Activated T-helper 2 cell treated with anti-CD3 and anti-CD28 coated beads, Interferon-gamma antibody, Interleukin-2, Interleukin-4, amounts not matched to agents 10 μg/mL and 5 μg/mL and 100 μg/mL, durations not matched to agents 14 hours and 24 hours and 36 hours (primary cell): ENCODE measurements around the gene DCTPP1. TPM values are rescaled to one million over a fixed set of nuclear protein-coding genes. Genes with fewer than 3 reads are reported as not detected.
A peak's percentile ranks its signal among the peaks of the same experiment; 100 is the strongest.
"Not testable (repeated sequence)": the region's sequence is repeated elsewhere in the genome, so short reads cannot be mapped to it uniquely, and the experiment has no call there.

ENCODE experiments used
- DNase-seq: peaks from one replicate; pipeline ENCODE4 v3.0.0; 2021; ENCODE audit warnings: low spot score
- H3K27ac Mint-ChIP-seq: one replicate; pipeline ENCODE4 v1.8.0; 2021; ENCODE audit warnings: mixed read lengths
- H3K27me3 Mint-ChIP-seq: one replicate; pipeline ENCODE4 v1.8.0; 2021; ENCODE audit warnings: low read depth, mixed read lengths
- H3K36me3 Mint-ChIP-seq: one replicate; pipeline ENCODE4 v1.8.0; 2021; ENCODE audit warnings: low read depth, mixed read lengths
- H3K4me1 Mint-ChIP-seq: one replicate; pipeline ENCODE4 v1.8.0; 2021; ENCODE audit warnings: low read depth, mixed read lengths
- H3K4me3 Mint-ChIP-seq: one replicate; pipeline ENCODE4 v1.8.0; 2021; ENCODE audit warnings: low read depth, mild to moderate bottlenecking, moderate library complexity, mixed read lengths
- H3K9me3 Mint-ChIP-seq: one replicate; pipeline ENCODE4 v1.8.0; 2021; ENCODE audit warnings: mixed read lengths
- intact Hi-C: fragments of 100-400 bp; cut with micrococcal nuclease; formaldehyde crosslinking; loops from one replicate; pipeline ENCODE4 v1.15.1; 2023
- total RNA-seq: library from RNA; stranded (reverse); gene quantifications from 2 replicates; pipeline ENCODE4 v1.2.3, GENCODE V29; 2022

DCTPP1 gene
- total RNA-seq, 1 donor from 2014 or later = 127 TPM

DNA sequence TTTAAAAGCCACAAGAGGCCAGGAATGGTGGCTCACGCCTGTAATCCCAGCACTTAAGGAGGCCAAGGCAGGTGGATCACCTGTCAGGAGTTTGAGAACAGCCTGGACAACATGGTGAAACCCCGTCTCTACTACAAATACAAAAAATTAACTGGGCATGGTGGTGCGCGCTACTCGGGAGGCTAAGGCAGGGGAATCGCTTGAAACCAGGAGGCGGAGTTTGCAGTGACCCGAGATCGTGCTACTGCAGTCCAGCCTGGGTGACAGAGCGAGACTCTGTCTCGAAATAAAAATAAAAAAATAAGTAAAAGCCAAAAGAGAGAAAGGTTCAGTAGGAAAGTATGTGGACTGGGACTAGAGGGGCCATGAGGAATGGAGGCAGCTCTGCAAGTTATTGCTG lies 29.6 kb upstream of the DCTPP1 start:
- Mint-ChIP-seq H3K27ac (peak overlapping the region; percentile 96), H3K9me3 (no peaks in the 10 kb centered on the region), H3K27me3 (no peaks in the 10 kb centered on the region), H3K36me3 (no peaks in the 10 kb centered on the region), H3K4me3 (peak overlapping the region; percentile 50), H3K4me1 (peaks cover 57% of the 10 kb centered on the region)
- no peak for DNase-seq
- intact Hi-C loops = loop anchor here (2.0 kb wide), 1 partner anchor 25 kb away; no protein-coding TSS in a partner anchor

DNA sequence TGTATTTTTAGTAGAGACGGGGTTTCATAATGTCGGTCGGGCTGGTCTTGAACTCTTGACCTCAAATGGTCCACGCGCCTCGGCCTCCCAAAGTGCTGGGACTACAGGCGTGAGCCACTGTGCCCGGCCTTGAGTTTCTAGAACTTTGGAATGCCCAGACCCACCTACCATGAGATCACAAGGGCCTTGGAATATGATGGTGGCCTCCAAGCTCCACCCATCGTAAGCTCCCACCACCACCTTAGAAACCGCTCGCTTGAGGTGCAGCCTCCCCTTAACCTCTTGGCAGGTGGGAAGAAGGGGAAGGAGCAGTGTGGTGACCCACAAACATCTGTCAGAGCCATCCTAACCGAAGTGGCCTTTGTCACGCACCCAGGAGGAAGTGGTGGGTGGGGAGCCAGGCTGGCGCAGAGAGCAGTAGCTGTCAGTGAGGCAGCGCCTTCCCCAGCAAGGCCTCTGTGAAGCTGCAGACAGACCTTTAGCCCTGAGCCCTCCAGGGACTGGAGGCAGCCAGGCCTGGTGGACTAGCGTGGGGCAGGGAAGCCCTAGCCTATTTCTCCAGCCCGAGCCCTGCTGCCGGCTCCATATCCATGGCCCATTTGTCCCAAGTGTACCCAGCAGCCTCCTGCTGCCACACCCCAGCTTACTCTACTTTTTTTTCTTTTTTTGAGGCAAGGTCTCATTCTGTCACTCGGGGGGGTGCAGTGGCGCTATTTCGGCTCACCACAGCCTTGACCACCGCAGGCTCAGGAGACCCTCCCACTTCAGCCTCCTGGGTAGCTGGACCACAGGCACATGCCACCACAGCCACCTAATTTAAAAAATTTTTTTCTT lies 28.9 kb upstream of the DCTPP1 start:
- intact Hi-C loops = loop anchor here (1.0 to 2.0 kb wide), 2 partner anchors 13 to 24 kb away; no protein-coding TSS in a partner anchor

DNA sequence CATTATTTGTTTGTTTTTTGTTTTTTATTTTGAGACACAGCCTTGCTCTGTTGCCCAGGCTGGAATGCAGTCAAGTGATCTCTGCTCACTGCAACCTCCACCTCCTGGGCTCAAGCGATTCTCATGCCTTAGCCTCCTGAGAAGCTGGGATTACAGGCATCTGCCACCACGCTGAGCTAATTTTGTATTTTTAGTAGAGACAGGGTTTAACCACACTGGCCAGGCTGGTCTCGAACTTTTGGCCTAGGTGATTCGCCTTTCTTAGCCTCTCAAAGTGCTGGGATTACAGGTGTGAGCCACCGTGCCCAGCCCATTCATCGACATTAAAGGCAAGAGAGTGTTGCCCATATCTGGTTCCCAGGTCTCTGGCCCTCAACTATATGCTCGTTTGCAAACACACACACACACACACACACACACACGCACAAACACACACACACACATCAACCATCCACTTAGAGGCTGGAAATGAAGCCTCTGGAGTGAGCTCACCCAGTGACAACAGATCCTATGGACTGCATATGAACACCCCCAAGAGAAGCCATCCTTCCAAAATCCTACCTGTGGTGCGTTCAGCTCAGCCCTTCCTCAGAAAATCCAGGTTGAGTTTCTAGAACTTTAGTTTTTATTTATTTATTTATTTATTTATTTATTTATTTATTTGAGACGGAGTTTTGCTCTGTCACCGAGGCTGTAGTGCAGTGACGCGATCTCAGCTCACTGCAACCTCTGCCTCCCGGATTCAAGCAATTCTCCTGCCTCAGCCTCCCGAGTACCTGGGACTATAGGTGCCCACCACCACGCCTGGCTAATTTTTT lies 28.1 kb upstream of the DCTPP1 start:
- H3K4me3 Mint-ChIP-seq = peak overlapping the region; percentile 50
- H3K27ac Mint-ChIP-seq = peak overlapping the region; percentile 96
- H3K4me1 Mint-ChIP-seq = peaks cover 61% of the 10 kb centered on the region
- no peaks in the 10 kb centered on the region for H3K9me3 Mint-ChIP-seq
- H3K36me3 Mint-ChIP-seq = no peaks in the 10 kb centered on the region
- no peak for DNase-seq
- no peaks in the 10 kb centered on the region for H3K27me3 Mint-ChIP-seq
- intact Hi-C loops = loop anchor here (1.0 to 2.0 kb wide), 2 partner anchors 13 to 23 kb away; no protein-coding TSS in a partner anchor

More for the DNA sequence above, 28.9 kb upstream of the DCTPP1 start:
- Mint-ChIP-seq H3K36me3 (no peaks in the 10 kb centered on the region), H3K27ac (peak overlapping the region; percentile 96), H3K4me3 (peak overlapping the region; percentile 50), H3K4me1 (peaks cover 64% of the 10 kb centered on the region), H3K9me3 (no peaks in the 10 kb centered on the region), H3K27me3 (no peaks in the 10 kb centered on the region)
- peak; percentile 91 for DNase-seq

DNA sequence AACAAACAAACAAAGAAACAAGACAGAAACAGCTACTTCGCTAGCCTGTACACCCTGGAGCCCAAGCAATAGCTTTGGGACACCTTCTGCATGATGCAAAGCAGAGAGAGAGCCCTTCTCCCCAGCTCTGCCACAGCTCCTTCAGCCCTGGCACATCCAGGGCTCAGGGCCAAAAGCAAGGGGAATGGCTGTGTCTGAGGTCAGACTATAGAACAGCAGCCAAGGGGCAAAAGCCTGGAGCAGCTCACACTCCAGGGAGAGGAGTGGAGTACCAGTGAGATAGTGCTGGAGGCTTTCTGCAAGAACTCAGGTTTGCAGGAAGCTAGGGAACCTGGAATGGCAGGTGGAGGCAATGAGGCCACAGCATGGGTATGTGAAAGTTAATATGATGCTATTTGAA lies 27.4 kb upstream of the DCTPP1 start:
- DNase-seq = no peak
- H3K4me3 Mint-ChIP-seq = no peak overlapping the region
- intact Hi-C loops = no loop called here
- no peaks in the 10 kb centered on the region for H3K36me3 Mint-ChIP-seq
- H3K27me3 Mint-ChIP-seq = no peaks in the 10 kb centered on the region
- peak overlapping the region; percentile 62 for H3K27ac Mint-ChIP-seq
- peaks cover 68% of the 10 kb centered on the region for H3K4me1 Mint-ChIP-seq
- no peaks in the 10 kb centered on the region for H3K9me3 Mint-ChIP-seq

DNA sequence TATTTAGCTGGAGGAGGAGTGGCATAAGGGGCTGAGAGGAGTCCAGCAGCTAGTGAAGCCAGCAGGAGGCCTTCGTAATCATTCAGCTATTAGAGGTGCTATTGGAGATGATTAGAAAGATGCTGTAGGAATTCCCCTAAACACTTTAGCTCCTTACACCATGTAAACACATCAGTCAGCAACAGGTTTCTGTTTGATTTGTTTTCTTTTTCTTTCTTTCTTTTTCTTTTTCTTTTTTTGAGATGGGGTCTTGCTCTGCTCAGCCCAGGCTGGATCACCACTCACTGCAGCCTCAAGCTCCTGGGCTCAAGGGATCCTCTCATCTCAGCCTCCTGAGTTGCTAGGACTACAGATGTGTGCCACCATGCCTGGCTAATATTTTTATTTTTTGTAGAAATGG lies 26.5 kb upstream of the DCTPP1 start:
- Mint-ChIP-seq H3K36me3 (no peaks in the 10 kb centered on the region), H3K27ac (peak overlapping the region; percentile 62), H3K4me3 (no peak overlapping the region), H3K9me3 (no peaks in the 10 kb centered on the region), H3K4me1 (peaks cover 68% of the 10 kb centered on the region), H3K27me3 (no peaks in the 10 kb centered on the region)
- intact Hi-C loops = no loop called here
- no peak for DNase-seq

DNA sequence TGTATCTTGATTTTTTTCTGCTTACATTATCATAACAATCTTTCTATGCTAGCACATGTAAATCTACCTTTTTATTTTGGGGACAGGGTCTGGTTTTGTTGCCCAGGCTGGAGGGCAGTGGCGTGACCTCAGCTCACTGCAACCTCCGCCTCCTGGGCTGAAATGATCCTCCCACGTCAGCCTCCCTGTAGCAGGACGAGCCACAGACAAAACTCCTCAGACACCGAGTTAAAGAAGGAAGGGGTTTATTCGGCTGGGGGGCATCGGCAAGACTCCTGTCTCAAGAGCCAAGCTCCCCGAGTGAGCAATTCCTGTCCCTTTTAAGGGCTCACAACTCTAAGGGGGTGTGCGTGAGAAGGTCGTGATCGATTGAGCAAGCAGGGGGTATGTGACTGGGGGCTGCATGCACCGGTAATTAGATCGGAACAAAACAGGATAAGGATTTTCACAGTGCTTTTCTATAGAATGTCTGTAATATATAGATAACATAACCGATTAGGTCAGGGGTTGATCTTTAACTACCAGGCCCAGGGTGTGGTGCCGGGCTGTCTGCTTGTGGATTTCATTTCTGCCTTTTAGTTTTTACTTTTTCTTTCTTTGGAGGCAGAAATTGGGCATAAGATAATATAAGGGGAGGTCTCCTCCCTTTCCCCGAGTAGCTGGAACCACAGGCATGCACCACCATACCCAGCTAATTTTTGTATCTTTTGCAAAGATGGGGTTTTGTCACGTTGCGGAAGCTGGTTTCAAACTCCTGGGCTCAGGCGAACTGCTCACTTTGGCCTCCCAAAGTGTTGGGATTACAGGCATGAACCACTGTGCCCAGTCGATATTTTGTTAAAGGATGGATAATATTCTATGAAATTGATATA lies 23.1 kb upstream of the DCTPP1 start:
- peaks cover 63% of the 10 kb centered on the region for H3K4me1 Mint-ChIP-seq
- H3K9me3 Mint-ChIP-seq, H3K27me3 Mint-ChIP-seq: not testable (repeated sequence)

DNA sequence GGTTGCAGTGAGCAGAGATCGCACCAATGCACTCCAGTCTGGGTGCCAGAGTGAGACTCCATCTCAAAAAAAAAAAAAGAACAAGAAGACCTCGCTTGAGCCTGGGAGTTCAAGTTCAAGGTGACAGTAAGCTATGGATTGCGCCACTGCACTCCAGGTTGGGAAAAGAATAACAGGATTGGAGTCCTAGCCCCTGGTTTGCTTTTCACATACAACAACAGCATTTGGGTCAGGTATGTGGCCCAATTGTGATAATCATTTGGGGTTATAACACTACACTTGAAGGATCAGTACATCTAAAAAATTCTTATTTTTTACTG lies 19.2 kb upstream of the DCTPP1 start:
- peaks cover 53% of the 10 kb centered on the region for H3K4me1 Mint-ChIP-seq
- peaks cover 16% of the 10 kb centered on the region for H3K36me3 Mint-ChIP-seq
- H3K4me3 Mint-ChIP-seq = no peak overlapping the region

More for the DNA sequence above, 23.1 kb upstream of the DCTPP1 start:
- peak overlapping the region; percentile 86 for H3K27ac Mint-ChIP-seq
- intact Hi-C loops, DNase-seq, H3K36me3 Mint-ChIP-seq: not testable (repeated sequence)
- peak overlapping the region; percentile 71 for H3K4me3 Mint-ChIP-seq

DNA sequence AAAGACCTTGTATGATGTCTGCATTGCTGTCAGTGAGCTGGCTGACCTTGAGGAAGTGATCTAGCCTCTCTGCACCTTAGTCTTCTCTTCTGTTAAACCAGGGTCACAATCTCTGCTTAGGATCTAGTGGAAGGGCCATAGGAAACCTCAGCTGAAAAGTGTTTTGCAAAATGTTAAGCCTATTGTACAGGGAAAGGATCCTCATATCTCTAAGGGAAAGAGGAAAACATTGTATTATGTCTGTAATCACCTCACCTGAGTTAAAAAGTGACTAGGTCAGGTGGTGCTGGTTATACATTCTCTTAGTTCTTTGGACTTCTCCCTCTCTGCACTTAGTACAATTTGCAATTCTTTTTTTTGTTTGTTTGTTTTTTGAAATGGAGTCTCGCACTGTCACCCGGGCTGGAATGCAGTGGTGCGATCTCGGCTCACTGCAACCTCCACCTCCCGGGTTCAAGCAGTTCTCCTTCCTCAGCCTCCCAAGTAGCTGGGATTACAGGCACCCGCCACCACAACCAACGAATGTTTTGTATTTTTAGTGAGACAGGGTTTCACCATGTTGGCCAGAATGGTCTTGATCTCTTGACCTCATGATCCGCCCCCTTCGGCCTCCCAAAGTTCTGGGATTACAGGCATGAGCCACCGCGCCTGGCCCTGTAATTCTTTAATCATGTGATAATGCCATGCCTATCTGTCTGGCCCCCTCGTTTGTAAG lies 17.8 kb upstream of the DCTPP1 start:
- Mint-ChIP-seq H3K4me1 (peaks cover 58% of the 10 kb centered on the region), H3K4me3 (no peak overlapping the region), H3K27ac (no peak overlapping the region), H3K36me3 (peaks cover 28% of the 10 kb centered on the region), H3K9me3 (no peaks in the 10 kb centered on the region), H3K27me3 (no peaks in the 10 kb centered on the region)
- intact Hi-C loops = loop anchor here (5.0 kb wide), 2 partner anchors 40 to 80 kb away; partner anchors contain the start of gene ZNF768
- no peak for DNase-seq

More for the DNA sequence above, 19.2 kb upstream of the DCTPP1 start:
- no peak overlapping the region for H3K27ac Mint-ChIP-seq
- no peak for DNase-seq
- intact Hi-C loops = loop anchor here (5.0 kb wide), 2 partner anchors 38 to 78 kb away; partner anchors contain the start of gene ZNF768
- no peaks in the 10 kb centered on the region for H3K9me3 Mint-ChIP-seq
- H3K27me3 Mint-ChIP-seq = no peaks in the 10 kb centered on the region

DNA sequence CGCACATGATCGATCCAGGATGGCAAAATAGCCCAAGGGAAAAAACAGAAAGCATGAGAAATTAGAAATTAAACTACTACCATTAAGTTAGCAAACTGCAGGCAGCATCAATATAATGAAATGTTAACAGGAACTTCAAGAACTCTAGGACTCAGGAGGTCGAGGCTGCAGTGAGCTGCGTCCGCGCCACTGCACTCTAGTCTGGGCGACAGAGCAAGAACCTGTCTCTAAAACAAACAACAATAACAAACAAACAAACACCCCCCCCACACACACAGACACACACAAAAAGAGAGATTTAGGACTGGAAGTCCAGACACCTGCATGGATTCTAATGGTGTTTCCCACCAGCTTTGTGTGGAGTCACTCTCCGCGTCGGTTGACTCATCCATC lies 16.4 kb upstream of the DCTPP1 start:
- intact Hi-C loops = loop anchor here (5.0 kb wide), 2 partner anchors 41 to 81 kb away; partner anchors contain the start of gene ZNF768
- no peaks in the 10 kb centered on the region for H3K27me3 Mint-ChIP-seq
- H3K4me1 Mint-ChIP-seq = peaks cover 49% of the 10 kb centered on the region

DNA sequence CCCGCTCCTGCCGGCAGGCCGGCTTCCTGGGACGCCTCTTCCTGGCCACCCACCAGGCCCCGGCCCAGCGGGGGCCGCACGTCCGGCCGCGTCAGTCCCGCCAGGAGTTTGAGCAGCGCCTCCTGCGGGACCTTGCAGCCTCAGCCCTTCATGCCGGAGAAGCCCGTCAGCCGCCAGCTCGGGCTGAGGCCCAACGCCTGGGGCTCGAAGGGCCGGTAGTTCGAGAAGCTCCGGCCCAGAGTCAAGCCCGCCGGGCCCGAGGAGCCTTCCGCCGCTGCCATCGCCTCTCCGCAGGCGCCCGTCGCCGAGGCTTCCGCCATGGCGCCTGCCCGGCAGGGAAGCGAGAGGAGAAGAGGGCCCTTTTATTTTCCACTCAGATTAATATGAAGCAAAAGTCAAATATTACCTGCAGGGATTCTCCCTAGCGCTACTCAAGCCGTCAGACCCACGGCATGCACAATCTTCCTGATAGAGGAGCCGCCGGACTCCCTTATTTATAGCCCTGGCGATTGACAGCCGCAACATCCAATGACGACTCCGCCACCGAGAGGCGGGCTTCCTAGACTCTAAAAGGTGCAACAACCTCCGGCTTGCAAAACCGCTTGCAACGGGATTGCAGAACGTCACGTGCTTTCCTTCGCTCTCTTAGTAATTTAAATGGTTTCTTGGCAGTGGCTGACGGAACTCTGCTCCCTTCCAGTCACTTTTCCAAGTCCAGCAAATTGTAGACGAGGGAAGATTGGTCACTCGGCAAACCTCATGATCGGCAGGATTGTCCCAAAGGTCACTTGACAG lies 15.8 kb upstream of the DCTPP1 start, which contains the start of gene SEPHS2:
Gene SEPHS2 (minus strand): TSS at position 467 of the 795 bp plus-strand sequence. CDS start 147 bp downstream, at position 320.
- Mint-ChIP-seq H3K4me3 (peak within 1 kb of the TSS; percentile 88), H3K27me3 (no peaks in the 10 kb centered on the region), H3K9me3 (no peaks in the 10 kb centered on the region), H3K4me1 (peaks cover 45% of the 10 kb centered on the region), H3K36me3 (peaks cover 33% of the 10 kb centered on the region), H3K27ac (peak within 1 kb of the TSS; percentile 94)
- DNase-seq = peak; percentile 95
- intact Hi-C loops = loop anchor here (1.0 to 5.0 kb wide), 4 partner anchors 11 to 82 kb away; partner anchors contain the start of genes DCTPP1 and ZNF768

More for the DNA sequence above, 16.4 kb upstream of the DCTPP1 start:
- peak overlapping the region; percentile 94 for H3K27ac Mint-ChIP-seq
- no peaks in the 10 kb centered on the region for H3K9me3 Mint-ChIP-seq
- DNase-seq = no peak
- peaks cover 33% of the 10 kb centered on the region for H3K36me3 Mint-ChIP-seq
- peak overlapping the region; percentile 88 for H3K4me3 Mint-ChIP-seq

DNA sequence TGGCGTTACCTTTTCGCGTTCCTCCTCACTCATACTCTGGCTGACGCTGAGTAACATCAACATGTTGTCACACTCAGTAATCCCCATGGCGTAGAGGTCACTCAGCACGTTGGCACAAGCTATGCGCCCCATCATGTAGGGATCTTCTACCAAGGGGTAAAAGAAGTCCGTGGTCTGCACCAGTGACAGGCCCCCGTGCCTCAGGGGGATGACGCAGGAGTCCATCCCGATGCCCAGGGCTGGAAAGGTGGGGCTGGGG lies 15.2 kb upstream of the DCTPP1 start:
- no peaks in the 10 kb centered on the region for H3K9me3 Mint-ChIP-seq
- peak overlapping the region; percentile 88 for H3K4me3 Mint-ChIP-seq
- H3K27ac Mint-ChIP-seq = peak overlapping the region; percentile 74
- no peak for DNase-seq
- H3K36me3 Mint-ChIP-seq = peaks cover 33% of the 10 kb centered on the region
- H3K4me1 Mint-ChIP-seq = peaks cover 42% of the 10 kb centered on the region
- no peaks in the 10 kb centered on the region for H3K27me3 Mint-ChIP-seq
- intact Hi-C loops = loop anchor here (1.0 to 5.0 kb wide), 4 partner anchors 11 to 82 kb away; partner anchors contain the start of genes DCTPP1 and ZNF768
